Activated CD4-positive, CD25-positive, alpha-beta regulatory T cell treated with anti-CD3 and anti-CD28 coated beads, Interleukin-2, amount 50 U/mL, for 72 hours (primary cell): Measurements from ENCODE around the gene CDH2.

Source experiments
- DNase-seq: peaks from one replicate; pipeline ENCODE4 v3.0.0; 2021

The CDH2 gene

DNA sequence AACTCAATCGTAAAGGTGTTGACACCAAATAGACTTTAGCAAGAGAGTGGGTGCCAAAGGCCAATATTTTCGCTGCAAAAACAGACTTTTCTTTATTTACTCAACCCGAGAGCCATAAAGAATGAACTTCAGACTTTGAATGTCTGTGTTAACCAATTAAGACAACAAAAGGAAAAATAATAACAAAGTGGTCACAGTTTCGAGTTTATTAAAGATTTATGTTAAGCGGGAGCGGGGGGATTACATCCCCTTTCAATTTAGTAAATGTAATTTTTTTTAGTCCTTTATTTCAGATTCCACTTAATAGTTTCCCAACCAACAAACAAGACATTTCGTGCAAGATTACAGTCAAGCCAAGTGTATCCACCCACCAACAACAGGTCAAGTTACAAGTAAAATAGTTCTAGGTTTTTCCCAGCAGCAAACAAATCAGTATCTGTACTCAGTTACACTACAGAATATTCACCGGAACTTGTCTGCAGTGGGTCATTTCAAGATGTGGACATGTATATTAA lies 9.0 kb downstream of the CDH2 start:
- DNase-seq: no peak

DNA sequence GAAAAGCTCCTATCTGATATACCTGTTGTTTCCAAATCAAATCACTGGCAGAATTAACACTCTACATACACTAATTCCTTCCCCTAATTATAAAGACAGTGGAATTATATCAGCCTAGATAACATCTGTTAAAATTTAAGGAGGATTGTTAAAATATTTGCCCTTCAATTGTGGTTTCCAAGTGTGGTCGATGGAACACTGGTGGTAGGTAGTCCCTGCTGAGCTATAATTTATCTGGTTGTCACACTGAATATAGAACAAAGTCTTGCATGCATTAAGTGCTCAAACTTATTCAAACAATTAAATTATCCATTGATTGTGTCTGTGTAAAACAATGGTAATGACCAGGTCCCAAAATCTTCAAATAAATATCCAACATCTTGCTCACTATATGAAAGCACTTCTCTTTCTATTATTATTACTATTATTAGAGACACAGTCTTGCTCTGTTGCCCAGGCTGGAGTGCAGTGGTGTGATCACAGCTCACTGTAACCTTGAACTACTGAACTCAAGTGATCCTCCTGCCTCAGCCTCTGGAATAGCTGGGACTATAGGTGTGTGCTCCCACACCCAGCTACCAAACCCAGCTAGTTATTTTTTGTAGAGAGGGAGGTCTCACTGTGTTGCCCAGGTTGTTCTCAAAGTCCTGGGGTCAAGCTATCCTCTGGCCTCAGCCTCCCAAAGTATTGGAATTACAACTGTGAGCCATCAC lies 12.0 kb downstream of the CDH2 start:
- DNase-seq: no peak

DNA sequence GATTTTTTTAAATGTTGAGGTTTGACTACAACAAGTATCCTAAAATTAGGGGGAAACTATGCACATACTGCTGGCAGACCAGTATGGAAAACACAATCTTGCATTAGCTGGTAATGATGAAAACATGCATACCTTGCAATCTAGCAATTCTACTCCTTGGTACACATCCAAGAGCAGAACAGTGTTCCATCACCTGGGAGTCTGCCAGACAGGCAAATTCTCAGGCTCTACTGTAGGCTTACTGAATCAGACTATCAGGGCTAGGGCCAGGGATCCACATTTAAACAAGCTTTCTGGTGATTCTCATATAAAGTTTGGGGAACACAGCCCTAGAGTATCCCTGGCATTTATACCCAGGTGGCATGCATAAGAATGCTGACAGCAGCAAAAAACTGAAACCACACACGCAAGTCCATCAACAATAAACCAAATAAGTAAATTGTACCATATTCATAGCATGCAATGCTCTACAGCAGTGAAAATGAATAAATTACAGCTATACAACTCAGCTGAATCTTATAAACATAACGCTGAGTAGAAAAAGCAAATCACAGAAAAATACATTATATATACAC lies 13.6 kb downstream of the CDH2 start:
- no peak for DNase-seq

DNA sequence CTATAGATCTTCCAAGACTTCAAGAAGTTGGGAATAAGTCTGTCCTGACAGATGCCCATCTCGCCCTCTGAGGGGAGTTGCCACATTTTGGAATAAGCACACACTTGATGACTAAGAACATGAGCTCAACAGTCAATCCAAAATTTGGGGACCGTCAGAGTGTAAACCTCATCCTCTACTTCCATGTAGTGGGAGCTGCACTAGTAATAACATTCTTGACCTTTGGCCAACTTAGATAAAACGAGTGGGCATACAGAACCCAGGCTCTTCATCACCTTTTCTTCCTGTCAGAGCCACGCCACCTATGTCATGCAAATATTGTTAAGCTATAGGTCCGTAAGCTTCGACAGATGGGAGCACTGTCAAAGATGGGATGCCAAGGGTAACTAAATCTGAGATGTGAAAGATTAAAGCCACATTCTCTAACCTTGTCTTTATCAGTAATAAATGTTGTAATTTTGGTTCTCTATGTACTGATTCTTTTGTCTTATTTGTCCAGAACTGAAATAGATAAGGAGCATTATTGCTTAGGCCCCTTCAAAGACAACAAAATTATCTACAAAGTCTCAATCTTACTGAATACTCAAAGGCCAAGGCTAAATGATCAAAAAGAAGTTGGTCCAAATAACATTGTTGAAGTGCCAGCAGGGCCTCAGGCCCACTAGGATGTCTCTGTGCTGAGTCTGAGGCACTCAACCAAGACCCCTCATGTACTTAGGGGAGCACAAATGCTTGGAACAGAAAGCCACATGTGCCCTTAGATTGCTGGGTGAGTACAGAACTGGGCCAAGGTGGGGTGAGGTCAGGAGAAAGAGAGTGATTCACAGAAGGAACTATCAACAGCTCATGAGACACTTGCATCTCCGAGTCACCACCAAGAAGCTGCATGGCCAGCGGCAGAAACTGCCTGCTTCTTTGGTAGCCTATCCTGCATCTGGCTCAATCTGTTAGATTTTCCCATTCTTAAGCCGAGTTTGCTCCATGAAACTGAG lies 15.0 kb downstream of the CDH2 start:
- DNase-seq: no peak

DNA sequence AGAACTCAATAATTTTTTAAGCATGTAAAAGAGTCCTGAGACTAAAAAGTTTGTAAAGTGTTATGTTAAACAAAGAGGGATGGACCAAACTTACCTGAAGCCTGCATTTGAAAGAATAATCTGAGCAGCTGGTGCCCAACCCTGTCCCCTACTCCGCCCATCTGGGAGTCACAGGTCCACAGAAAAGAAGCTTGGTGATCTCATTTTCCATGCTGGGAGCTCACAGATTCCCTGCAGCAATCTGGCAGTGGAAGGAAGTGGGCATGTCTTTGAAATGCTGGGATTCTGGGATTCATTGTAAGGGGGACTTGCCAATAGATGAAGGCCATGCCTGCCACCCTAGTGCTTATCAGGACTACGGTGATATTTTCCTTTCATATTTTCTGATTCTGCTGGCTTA lies 17.9 kb downstream of the CDH2 start:
- no peak for DNase-seq

DNA sequence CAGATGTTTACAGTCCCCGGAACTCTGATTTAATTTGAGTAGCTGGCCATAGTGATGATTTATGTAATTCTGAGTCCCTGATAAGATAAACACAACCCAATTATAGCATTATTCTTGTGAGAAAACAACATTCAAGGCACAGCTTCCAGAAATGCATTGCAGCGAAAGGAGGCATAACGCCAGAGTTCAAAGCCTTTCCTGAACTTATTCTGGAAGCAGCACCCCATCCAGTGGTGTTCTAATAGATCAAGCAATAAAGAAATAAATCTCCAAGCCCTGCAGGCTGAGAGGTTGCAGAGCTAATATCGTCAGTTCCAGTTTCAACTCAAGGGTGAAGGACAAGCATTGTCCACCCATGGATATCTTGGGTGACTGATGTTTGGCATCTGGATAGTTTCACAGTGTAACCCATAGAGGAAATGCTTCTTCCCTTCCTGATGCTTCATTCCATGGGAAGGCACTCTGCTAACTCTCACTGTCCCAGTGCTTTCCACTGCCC lies 18.8 kb downstream of the CDH2 start:
- DNase-seq: no peak

DNA sequence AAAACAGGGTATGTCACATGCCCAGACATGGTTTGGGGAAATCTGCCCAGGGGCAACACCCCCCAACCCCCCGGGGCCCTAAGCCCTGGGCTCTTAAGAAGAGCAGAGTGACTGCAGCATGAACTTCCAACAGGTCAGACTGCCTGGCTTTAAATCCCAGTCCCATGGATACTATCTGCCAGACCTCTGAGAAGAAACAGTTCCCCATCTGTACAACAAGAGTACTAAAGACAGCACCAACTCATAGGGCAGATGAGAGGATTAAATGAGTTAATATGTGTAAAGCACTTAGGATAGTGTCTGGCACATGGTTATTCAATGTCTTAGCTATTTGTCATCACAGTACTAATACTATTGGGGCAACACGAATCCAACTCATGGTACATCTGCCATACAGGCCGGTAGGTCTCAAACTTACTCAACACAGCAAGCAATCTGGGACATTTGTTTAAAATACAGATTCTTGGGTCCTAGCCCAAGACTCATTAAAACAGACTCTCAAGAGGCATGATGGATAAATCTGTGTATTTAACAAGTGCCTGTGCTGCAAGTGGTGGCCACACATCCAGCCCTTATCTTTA lies 23.4 kb downstream of the CDH2 start:
- DNase-seq: no peak

DNA sequence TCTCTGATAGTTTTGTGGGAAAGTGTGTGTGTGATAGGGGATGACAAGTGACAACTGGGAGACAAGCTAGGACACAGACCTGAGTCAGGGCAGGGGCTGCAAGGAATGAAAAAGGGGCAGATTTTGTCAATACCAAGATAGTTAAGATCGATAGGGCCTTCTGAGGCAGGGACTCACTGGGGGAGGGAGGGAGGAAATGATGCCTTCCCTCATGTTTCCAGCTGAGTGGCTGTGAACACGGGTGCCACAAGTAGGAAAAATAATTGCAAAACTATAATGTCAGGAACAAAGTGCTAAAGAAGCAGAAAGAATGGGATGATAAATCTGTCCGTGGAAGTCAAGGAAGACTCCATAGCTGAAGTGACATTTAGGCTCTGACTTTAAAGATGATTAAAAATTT lies 24.2 kb downstream of the CDH2 start:
- no peak for DNase-seq

DNA sequence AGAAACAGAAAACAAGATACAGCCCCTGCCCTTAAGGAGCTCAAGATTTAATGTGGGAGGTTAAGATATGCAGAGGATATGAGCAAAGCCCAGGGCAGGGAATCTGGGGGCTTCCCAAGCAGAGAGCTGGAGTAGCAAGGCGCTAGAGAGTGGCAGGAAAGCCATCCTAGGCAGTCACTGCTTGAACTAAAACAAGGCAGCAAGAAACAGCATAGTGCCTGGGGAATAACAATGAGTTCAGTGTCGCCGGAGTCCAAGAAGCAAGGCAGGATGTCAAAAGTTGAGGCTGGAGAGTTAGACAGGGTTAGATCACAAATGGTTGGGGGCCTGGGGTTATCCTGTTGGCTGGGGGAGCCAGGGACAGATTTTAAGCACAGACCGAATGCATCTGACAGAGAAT lies 24.6 kb downstream of the CDH2 start:
- DNase-seq: no peak

DNA sequence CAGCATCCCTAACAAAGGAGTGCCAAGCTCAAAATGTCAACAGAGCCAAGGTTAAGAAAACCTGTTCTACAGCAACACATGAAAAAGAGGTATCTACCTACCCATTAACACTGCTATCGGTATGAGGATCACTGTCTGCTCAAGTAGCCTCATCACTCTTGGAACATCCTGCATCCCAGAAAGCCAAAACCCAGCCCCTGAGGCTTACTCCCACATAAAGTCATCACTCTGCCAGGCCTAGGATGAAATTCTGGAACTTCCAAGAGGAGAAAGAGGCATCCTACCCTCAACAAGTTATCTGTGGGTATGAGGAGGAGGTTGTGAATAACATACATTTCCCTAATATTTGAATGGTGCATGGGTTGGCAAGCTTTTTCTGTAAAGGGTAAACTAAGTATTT lies 25.5 kb downstream of the CDH2 start:
- DNase-seq: no peak

DNA sequence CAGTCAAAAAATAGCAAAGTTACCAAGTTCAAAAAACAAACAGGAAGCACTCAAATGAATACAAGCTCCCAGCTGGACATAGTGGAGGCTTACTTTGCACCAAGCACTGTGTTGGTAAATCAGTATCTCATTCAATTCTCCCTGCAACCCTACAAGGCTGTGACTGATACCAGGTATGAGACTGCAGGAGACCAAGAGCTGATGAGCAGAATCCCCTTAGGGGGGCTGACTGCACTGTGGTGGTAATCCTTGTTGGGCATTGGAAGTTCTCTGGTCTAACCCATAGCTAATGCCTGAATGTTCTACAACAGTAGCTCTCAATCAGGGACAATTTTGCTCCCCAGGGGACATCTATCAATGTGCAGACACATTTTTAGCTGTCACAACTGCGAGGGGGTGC lies 26.0 kb downstream of the CDH2 start:
- no peak for DNase-seq

DNA sequence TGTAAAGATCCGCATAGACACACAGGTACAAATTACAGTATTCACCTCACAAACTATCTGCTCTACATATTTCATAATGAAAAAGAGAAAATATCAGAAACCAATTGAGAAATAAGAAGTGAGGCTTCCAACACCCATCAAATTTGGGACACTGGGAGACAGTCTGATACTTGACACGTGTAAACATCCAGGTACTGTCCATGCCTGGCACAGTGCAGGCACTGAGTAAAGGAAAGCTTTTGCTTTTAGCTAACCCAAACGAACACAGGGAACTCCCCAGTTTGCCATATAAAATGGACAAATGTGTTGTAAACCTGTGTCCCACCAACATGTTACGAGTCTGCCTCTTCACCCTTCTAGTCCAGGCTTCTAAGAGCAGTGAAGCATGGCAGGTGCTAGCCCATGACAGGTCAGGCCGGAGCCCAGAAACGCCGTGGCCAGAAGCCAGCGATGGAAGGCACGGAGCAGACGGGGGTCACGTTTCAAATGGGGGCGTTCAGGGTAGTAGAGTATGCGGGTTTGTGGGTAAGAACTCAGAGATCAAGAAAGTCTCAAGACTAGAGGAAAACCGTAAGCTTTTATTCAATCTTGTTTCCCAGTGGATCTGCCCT lies 27.0 kb downstream of the CDH2 start:
- DNase-seq: no peak

DNA sequence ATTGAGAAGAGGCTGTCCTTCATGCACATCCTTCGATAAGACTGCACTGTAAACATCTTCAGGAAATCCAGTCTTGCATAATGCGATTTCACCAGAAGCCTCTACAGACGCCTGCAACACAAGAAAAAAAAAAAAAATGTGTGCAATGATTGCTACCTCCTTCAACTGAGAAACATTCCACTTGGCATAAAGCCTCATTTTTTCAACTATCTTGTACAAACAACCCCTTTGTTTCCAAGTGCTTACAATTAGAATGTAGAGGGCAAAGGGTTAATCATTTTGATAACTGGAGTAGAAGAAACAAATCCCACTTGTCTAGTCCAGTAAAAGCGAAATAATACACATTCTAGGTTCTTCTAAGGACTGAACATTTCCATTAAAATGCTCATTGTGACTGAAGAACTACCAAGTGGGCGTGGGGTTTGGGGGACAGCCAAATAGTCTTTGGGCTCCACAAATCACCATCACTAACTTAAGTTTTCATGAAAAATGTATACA lies 29.2 kb downstream of the CDH2 start:
- no peak for DNase-seq

DNA sequence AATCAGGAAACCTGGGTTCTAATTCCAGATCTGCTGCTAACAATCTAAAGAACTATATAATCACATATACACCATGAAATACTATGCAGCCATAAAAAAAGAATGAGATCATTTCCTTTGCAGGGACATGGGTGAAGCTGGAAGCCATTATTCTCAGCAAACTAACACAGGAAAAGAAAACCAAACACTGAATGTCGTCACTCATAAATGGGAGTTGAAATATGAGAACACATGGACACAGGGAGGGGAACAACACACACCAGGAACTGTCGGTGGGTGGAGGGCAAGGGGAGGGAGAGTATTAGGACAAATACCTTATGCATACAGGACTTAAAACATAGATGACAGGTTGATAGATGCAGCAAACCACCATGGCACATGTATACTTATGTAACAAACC lies 33.2 kb downstream of the CDH2 start:
- no peak for DNase-seq

DNA sequence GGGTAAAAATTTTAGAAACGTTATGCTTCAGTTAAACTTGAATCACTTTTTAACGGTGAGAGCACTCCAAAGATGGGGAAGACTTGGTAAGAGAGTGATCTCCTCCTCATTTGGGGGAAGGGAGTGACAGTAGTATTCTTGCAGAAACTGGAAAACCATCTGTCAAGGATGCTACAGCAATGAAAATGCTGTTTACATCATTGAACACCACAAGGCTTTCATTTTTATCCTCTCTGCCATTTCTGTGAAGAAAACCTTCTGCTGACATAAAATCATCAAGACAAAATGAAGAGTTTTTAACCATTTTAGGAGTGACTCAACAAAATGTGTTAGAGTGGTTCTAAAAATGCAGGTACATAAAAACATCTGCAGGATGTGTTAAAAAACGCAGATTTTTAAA lies 38.1 kb downstream of the CDH2 start:
- DNase-seq: no peak

DNA sequence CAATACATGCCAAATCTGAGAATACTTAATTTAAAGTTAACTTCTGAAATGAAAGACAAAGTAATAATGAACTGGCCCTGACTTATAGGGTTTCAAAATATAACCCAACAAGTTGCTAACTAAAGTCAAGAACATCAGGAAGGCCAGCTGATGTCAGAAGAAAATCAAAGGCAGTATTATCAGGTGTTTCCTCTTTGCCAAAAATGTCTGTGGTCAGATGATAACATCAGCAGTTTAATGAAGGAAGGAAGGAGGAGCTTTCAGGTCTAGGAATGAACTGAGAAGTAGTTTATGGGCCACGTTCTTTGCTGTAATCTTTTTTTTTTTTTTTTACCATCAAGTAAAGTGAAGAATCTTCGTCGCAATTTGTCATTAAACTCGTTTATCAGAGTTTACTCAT lies 40.9 kb downstream of the CDH2 start:
- DNase-seq: no peak

DNA sequence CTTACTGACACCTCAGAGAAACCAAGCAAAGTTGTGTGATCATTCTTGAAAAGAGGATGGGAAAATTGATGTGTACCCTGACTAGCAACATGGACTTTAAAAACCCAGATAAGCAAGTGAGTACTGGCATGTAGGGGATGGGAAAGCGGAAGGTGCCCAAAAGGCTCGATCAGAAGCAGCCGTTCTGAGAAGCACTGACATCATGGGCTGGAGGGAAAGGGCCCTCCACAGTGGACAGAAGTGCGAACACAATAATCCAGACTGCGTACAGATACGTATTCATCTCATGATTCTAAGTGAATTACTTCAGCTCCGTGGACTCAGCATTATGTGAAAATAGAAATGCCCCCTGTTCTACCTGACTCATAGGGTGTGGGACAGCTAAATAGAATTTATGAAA lies 42.2 kb downstream of the CDH2 start:
- DNase-seq: no peak

DNA sequence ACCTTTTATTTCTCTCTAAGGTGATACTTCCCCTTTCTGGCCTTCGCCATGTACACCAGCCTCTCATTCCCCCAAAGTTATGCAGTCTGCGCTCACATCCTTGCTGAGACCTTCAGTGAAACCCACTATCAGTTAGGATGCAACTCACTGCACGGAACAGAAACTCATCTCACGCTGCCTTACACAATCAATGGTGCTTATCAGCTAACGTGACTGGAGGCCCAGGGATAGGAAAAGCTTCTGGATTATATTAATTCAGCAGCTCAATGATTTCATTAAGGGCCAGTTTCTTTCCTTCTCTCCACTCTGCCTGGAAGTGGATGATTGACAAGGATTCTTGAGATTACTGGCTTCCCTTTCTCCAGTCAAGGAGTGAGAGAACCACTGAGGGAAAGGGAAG lies 44.8 kb downstream of the CDH2 start:
- no peak for DNase-seq

DNA sequence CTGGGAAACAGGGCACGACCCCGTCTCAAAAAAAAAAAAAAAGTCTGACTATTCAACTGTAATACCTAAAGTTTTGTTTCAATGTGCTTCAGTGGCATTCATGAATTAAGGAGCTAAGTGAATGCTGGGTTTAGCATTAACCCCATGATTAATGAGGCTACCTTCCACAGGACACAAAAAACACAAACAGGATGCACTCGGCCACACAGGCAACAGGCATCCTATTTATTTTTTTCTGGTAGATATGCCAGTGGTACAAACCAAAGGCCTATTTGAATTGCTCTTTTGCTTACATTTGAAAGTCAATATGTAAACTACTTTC lies 48.3 kb downstream of the CDH2 start:
- DNase-seq: no peak

DNA sequence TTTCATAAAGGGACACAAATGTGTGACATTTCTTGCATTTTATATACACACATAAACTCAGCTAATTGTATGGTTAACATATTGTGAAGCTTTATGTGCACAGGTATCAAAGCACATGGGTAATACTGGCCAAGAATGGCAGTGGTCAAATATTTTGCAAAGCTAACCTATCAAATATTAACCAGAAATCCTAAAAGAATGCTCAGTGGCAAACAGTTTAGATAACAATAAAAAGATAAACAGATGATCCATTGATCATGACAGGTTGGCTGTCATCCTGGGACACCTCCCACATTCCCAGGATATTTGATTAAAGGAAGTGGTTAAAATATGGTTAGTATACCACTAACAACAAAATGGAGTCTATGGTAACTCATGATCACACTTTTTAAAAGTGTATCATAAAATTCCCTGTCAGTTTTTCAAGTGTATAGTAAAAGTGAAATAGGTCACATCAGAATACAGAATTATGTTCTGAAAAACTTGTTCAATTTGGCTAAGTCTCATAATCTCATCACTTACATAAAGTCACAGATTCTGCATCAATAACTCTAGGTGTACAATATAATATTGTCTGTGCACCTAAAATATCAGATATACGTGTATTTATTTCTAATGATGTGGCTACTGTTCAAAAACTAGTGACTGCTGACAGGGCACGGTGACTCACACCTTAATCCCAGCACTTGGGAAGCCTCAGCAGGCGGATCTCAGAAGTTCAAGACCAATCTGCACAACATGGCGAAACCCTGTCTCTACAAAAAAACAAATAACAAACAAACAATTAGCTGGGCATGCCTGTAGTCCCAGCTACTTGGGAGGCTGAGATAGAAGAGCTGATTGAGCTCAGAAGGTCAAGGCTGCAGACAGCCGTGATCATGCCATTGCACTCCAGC lies 48.9 kb downstream of the CDH2 start:
- no peak for DNase-seq

DNA sequence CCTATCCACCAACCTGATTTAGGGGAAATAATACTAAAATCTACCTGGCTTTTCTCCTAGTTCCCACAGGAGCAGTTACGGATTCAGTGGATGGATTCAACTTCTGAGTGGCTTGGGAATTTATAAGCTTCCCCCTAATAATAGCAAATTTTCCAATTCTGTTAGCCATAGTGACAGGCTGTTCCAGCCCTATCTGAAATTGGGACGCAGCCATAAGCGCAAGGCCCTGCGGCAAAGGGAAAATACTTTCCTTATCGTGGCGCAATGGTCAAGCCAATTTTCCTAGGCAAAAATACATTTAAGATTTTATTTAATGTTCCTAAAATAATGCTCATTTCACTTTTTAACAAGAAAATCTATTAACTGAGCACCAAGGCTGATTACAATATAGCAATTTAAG lies 49.7 kb downstream of the CDH2 start:
- DNase-seq: no peak

DNA sequence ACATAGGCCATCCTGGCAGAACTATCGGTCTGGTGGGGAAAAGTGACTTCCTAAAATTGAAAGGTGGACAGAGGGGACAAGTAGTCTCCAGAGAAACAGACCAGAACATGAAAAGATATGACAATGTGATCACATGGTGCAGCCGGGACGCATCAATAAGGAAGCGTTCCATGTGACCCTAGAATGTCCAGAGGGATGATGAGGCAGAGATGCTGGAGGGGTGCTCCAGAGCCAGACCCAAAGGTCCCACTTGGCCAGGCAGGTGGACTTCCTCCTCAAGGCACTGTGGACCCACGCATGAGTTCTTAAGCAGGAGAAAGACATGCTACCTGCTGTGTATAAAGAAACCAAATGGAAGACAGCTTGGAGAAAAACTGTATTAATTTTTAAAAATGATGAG lies 50.2 kb downstream of the CDH2 start:
- DNase-seq: no peak
